HG02870 (cell line): ENCODE data around the gene CCDC86.

Source experiments
- ATAC-seq: cut with Tn5 transposase; IDR thresholded peaks from one replicate; pipeline ENCODE4 v1.9.1; 2021; ENCODE audit warnings: mild to moderate bottlenecking, moderate library complexity; ENCODE audit not compliant: unreplicated experiment

The CCDC86 gene

GRCh38 chr11:60887556-60887955 is 45.6 kb downstream of the CCDC86 start:
- no peak for ATAC-seq

GRCh38 chr11:60889869-60890311 is 48.0 kb downstream of the CCDC86 start:
- no peak for ATAC-seq

GRCh38 chr11:60890696-60891095 is 48.8 kb downstream of the CCDC86 start:
- no peak for ATAC-seq

- no peak for ATAC-seq
Observed at GRCh38 chr11:60891103-60891741, 49.3 kb downstream of the CCDC86 start.

GRCh38 chr11:60895687-60896086 is 53.8 kb downstream of the CCDC86 start:
- ATAC-seq = no peak

GRCh38 chr11:60897496-60897895 is 55.6 kb downstream of the CCDC86 start:
- ATAC-seq = no peak

- no peak for ATAC-seq
Observed at GRCh38 chr11:60899046-60899936, 57.4 kb downstream of the CCDC86 start.

GRCh38 chr11:60899977-60900376 is 58.1 kb downstream of the CCDC86 start:
- ATAC-seq = no peak
